H1 (cell line): ENCODE results near the gene BRD7. TPM values are rescaled to one million over a fixed set of nuclear protein-coding genes. Genes with fewer than 3 reads are reported as not detected.

Experiments used
- CTCF ChIA-PET: fragments of 300-600 bp; sonication (Branson Sonifier 250); formaldehyde crosslinking; loops from one replicate; lab custom pipeline; 2021; ENCODE audit not compliant: partially characterized antibody; lab: Charles Lee
- POLR2A ChIA-PET: fragments of 300-600 bp; sonication (Branson Sonifier 250); formaldehyde crosslinking; loops from one replicate; lab custom pipeline; 2021; ENCODE audit warnings: inconsistent platforms; ENCODE audit not compliant: partially characterized antibody; lab: Charles Lee
- DNase-seq, 2 experiments: peaks; one replicate each; pipeline versions ENCODE4 v3.0.0 to v3.0.0-alpha.2; 2010 to 2022; ENCODE audit warnings: low spot score in 2 of 2, low read depth in 1 of 2, mixed read lengths in 1 of 2
- FAIRE-seq: peaks from 2 replicates; lab custom pipeline; 2011; peaks lifted over from hg19 to GRCh38; lab: Jason Lieb, UNC
- H2AFZ ChIP-seq: 2 replicates; pipeline ENCODE4 v1.8.1; 2012; ENCODE audit warnings: low read length, inconsistent platforms
- H2AK5ac ChIP-seq: 2 replicates; pipeline ENCODE4 v1.6.1; 2013; ENCODE audit warnings: low read depth, low read length
- H2BK120ac ChIP-seq: replicated peaks from 2 replicates; pipeline ENCODE3; 2013; ENCODE audit warnings: low read depth, low read length, inconsistent platforms
- H2BK12ac ChIP-seq: 2 replicates; pipeline ENCODE4 v1.6.1; 2013; ENCODE audit warnings: low read depth, low read length
- H2BK15ac ChIP-seq: 2 replicates; pipeline ENCODE4 v1.6.1; 2013; ENCODE audit warnings: low read length
- H2BK20ac ChIP-seq: 2 replicates; pipeline ENCODE4 v1.6.1; 2013; ENCODE audit warnings: low read length
- H2BK5ac ChIP-seq: 2 replicates; pipeline ENCODE4 v1.6.1; 2013; ENCODE audit warnings: low read depth, low read length
- H3K14ac ChIP-seq: 2 replicates; pipeline ENCODE4 v1.6.1; 2013; ENCODE audit warnings: inconsistent platforms; ENCODE audit not compliant: insufficient read length
- H3K18ac ChIP-seq: 2 replicates; pipeline ENCODE4 v1.6.1; 2013; ENCODE audit warnings: low read length; ENCODE audit errors: extremely low read depth
- H3K23ac ChIP-seq: 2 replicates; pipeline ENCODE4 v1.6.1; 2013; ENCODE audit warnings: inconsistent platforms; ENCODE audit not compliant: insufficient read length
- H3K23me2 ChIP-seq: 2 replicates; pipeline ENCODE4 v1.6.1; 2013; ENCODE audit warnings: low read depth, low read length
- H3K27ac ChIP-seq: 2 replicates; pipeline ENCODE4 v1.6.1; 2011; ENCODE audit warnings: low read depth, low read length, inconsistent platforms
- H3K27me3 ChIP-seq, 4 experiments: replicated peaks in 1 of 4; 1 replicate in 1 of 4; 2 replicates in 3 of 4; pipeline versions ENCODE4 v1.6.1 to v1.8.1; 2011 to 2013; ENCODE audit warnings: low read length in 3 of 4, mild to moderate bottlenecking in 3 of 4, inconsistent platforms in 2 of 4, mixed read lengths in 2 of 4, moderate library complexity in 1 of 4; ENCODE audit not compliant: control insufficient read depth in 3 of 4, insufficient read depth in 3 of 4; ENCODE audit errors: extremely low read depth in 1 of 4
- H3K36me3 ChIP-seq, 4 experiments: 2 replicates each; pipeline versions ENCODE4 v1.6.1 to v1.8.1; 2011 to 2013; ENCODE audit warnings: mild to moderate bottlenecking in 4 of 4, low read length in 3 of 4, moderate library complexity in 2 of 4, control low read depth in 1 of 4, inconsistent platforms in 1 of 4; ENCODE audit not compliant: insufficient read depth in 4 of 4, control insufficient read depth in 2 of 4
- H3K4ac ChIP-seq: replicated peaks from 2 replicates; pipeline ENCODE3; 2013; ENCODE audit warnings: low read length, low read depth, mixed read lengths, inconsistent platforms; ENCODE audit not compliant: insufficient read length
- H3K4me1 ChIP-seq, 4 experiments: replicated peaks in 1 of 4; 1 replicate in 1 of 4; 2 replicates in 3 of 4; pipeline versions ENCODE4 v1.6.1 to v1.8.1; 2011 to 2013; ENCODE audit warnings: low read length in 3 of 4, inconsistent platforms in 2 of 4, mixed read lengths in 1 of 4; ENCODE audit not compliant: insufficient read depth in 4 of 4, control insufficient read depth in 3 of 4
- H3K4me2 ChIP-seq, 2 experiments: 2 replicates each; pipeline versions ENCODE4 v1.6.1 to v1.8.1; 2011 to 2013; ENCODE audit warnings: low read depth in 2 of 2, low read length in 2 of 2, control low read depth in 1 of 2, inconsistent platforms in 1 of 2, mild to moderate bottlenecking in 1 of 2; ENCODE audit not compliant: insufficient read depth in 1 of 2
- H3K4me3 ChIP-seq, 4 experiments: fragments of 200-600, 300-600 bp in 1 of 4; sonication (generic), shearing (Covaris generic), sonication (Bioruptor Twin) in 1 of 4; 2 replicates each; pipeline versions ENCODE4 v1.5.1 to v1.8.1; 2011 to 2016; ENCODE audit warnings: low read length in 4 of 4, low read depth in 3 of 4, control low read depth in 2 of 4, inconsistent platforms in 2 of 4, mild to moderate bottlenecking in 2 of 4, mixed read lengths in 1 of 4, moderate library complexity in 1 of 4; ENCODE audit not compliant: insufficient read depth in 2 of 4; ENCODE audit errors: extremely low read depth in 1 of 4
- H3K56ac ChIP-seq: replicated peaks from 2 replicates; pipeline ENCODE3; 2013; ENCODE audit warnings: low read depth, mild to moderate bottlenecking, mixed read lengths, low read length, inconsistent platforms; ENCODE audit not compliant: insufficient read length
- H3K79me1 ChIP-seq: 2 replicates; pipeline ENCODE4 v1.6.1; 2013; ENCODE audit warnings: low read depth, low read length, control low read depth
- H3K79me2 ChIP-seq, 2 experiments: 2 replicates each; pipeline versions ENCODE4 v1.6.1 to v1.8.1; 2012 to 2013; ENCODE audit warnings: low read length in 2 of 2, mild to moderate bottlenecking in 2 of 2, inconsistent platforms in 1 of 2; ENCODE audit not compliant: insufficient read depth in 2 of 2, control insufficient read depth in 1 of 2
- H3K9ac ChIP-seq, 4 experiments: replicated peaks in 1 of 4; 1 replicate in 1 of 4; 2 replicates in 3 of 4; pipeline versions ENCODE4 v1.6.1 to v1.8.1; 2011 to 2013; ENCODE audit warnings: low read depth in 3 of 4, low read length in 3 of 4, control low read depth in 2 of 4, mild to moderate bottlenecking in 2 of 4, moderate library complexity in 2 of 4, inconsistent platforms in 1 of 4; ENCODE audit errors: extremely low read depth in 1 of 4
- H3K9me3 ChIP-seq, 2 experiments: 2 replicates each; pipeline versions ENCODE4 v1.6.1 to v1.8.1; 2012 to 2013; ENCODE audit warnings: mild to moderate bottlenecking in 2 of 2, moderate library complexity in 2 of 2, control low read depth in 1 of 2, inconsistent platforms in 1 of 2, low read depth in 1 of 2, low read length in 1 of 2, mixed read lengths in 1 of 2; ENCODE audit not compliant: insufficient read depth in 2 of 2
- H4K20me1 ChIP-seq, 2 experiments: replicated peaks in 1 of 2; 2 replicates each; pipeline versions ENCODE3 to v1.8.1; 2011 to 2013; ENCODE audit warnings: inconsistent platforms in 2 of 2, low read length in 2 of 2, mild to moderate bottlenecking in 1 of 2; ENCODE audit not compliant: insufficient read depth in 2 of 2, control insufficient read depth in 1 of 2
- H4K5ac ChIP-seq: 2 replicates; pipeline ENCODE4 v1.6.1; 2013; ENCODE audit warnings: low read length, low read depth, mixed read lengths, inconsistent platforms; ENCODE audit not compliant: insufficient read length
- H4K8ac ChIP-seq: 2 replicates; pipeline ENCODE4 v1.8.0; 2013; ENCODE audit warnings: mild to moderate bottlenecking, moderate library complexity, low read length, inconsistent platforms; ENCODE audit not compliant: insufficient read depth; ENCODE audit errors: extremely low read depth
- H4K91ac ChIP-seq: replicated peaks from 2 replicates; pipeline ENCODE3; 2013; ENCODE audit warnings: low read length, mixed read lengths, inconsistent platforms; ENCODE audit not compliant: insufficient read length
- MAX ChIP-seq: IDR thresholded peaks from 2 replicates; pipeline ENCODE4 v1.6.1; 2012; ENCODE audit warnings: inconsistent platforms
- TBP ChIP-seq: IDR thresholded peaks from 2 replicates; pipeline ENCODE4 v1.6.1; 2011; ENCODE audit warnings: low read depth, low read length, improper control_type of control experiment
- WGBS, 2 experiments: shearing (Covaris generic) in 1 of 2; methylation state at CpG; one replicate each; pipeline versions ENCODE4 v1.1.6 to v1.1.7; 2013 to 2015; ENCODE audit warnings: low lambda C conversion rate in 2 of 2, mixed read lengths in 2 of 2, inconsistent platforms in 1 of 2, low coverage in 1 of 2, missing lambda C conversion rate in 1 of 2; ENCODE audit not compliant: insufficient replicate concordance in 2 of 2, insufficient coverage in 1 of 2, insufficient read length in 1 of 2; ENCODE audit errors: extremely low coverage in 1 of 2, missing lambda C conversion rate in 1 of 2; 5-methylcytosine and 5-hydroxymethylcytosine counted together
- polyA plus RNA-seq, 7 experiments: library from polyadenylated mRNA; depleted of rRNA in 3 of 7; stranded (reverse) in 5 of 7; unstranded in 2 of 7; fragments of >200 nt in 5 of 7; fragments of 200-250 nt in 2 of 7; gene quantifications; 1 replicate in 5 of 7; 2 replicates in 1 of 7; 4 replicates in 1 of 7; pipeline versions ENCODE4 v1.2.1 to v1.2.3, GENCODE V29; 2011 to 2013; ENCODE audit warnings: missing spikeins in 2 of 7, mixed read lengths in 2 of 7
- total RNA-seq: library from RNA; stranded (reverse); fragmentation: NEBNext Ultra II Directional; extraction: Animal tissue kit (Norgen Biotek cat#: 25700); gene quantifications from 2 replicates; pipeline ENCODE4 v1.2.1, GENCODE V29; 2021

Gene BRD7
- total and polyA plus RNA-seq, 2 of the 8 experiments (the other 6 are each of a cell fraction or from before 2014, with no cell fraction given): 42.5 to 120 TPM

- no peak overlapping the region for H2BK12ac ChIP-seq
- no peak overlapping the region for H2AFZ ChIP-seq
- no peak overlapping the region for H2BK15ac ChIP-seq
- no peak overlapping the region for H3K56ac ChIP-seq
- H4K8ac ChIP-seq: 0 out of 2 replicates have a peak overlapping the region, but pooled peaks have one; percentile 29
- H3K4me2 ChIP-seq: no peak overlapping the region
- ChIA-PET CTCF (interaction anchor here (0.6 to 1.5 kb wide), 2 partner anchors 46 to 50 kb away, joined by 3 read pairs; no protein-coding TSS in a partner anchor), POLR2A (interaction anchor here (2.0 kb wide), 1 partner anchor 11 kb away, joined by 4 read pairs; no protein-coding TSS in a partner anchor)
- H3K4me1 ChIP-seq: peaks cover 0 to 3% (median 0%) of the 10 kb centered on the region in 4 experiments; a peak in 1 of 7 replicates
- H4K5ac ChIP-seq: no peak overlapping the region
- H2BK20ac ChIP-seq: no peak overlapping the region
- no peak overlapping the region for H2BK120ac ChIP-seq
- no peak overlapping the region for H2AK5ac ChIP-seq
- H3K79me1 ChIP-seq: no peaks in the 10 kb centered on the region
- no peaks in the 10 kb centered on the region for H3K27me3 ChIP-seq
- H3K23ac ChIP-seq: no peak overlapping the region
- DNase-seq (no peak), FAIRE-seq (no peak)
- TF ChIP-seq TBP: no peak
- no peak for TF ChIP-seq MAX
- H3K9me3 ChIP-seq: no peaks in the 10 kb centered on the region
- H3K18ac ChIP-seq: no peak overlapping the region
- no peak overlapping the region for H3K27ac ChIP-seq
- no peak overlapping the region for H3K14ac ChIP-seq
- no peak overlapping the region for H3K4me3 ChIP-seq
- no peaks in the 10 kb centered on the region for H3K36me3 ChIP-seq
- H2BK5ac ChIP-seq: no peak overlapping the region
- no peaks in the 10 kb centered on the region for H3K23me2 ChIP-seq
- H3K9ac ChIP-seq: no peak overlapping the region
- H4K91ac ChIP-seq: no peak overlapping the region
- no peaks in the 10 kb centered on the region for H3K79me2 ChIP-seq
- WGBS, 2 experiments: 80% methylated on average over 5 of the region's 7 CpGs; no CpG with 5 or more reads in 1 of the 2 experiments
- no peak overlapping the region for H3K4ac ChIP-seq
- H4K20me1 ChIP-seq: peaks cover 0 to 2% of the 10 kb centered on the region in 2 experiments
These were observed 70.7 kb downstream of the BRD7 start for GRCh38 chr16:50298075-50298460.
